NCI-H128 (cell line): ENCODE measurements around the gene KIF20A.
"Not testable (repeated sequence)": the region's sequence is repeated elsewhere in the genome, so short reads cannot be mapped to it uniquely, and the experiment has no call there.

Experiments used
- DNase-seq: peaks from one replicate; lab custom pipeline; 2025; ENCODE audit not compliant: unreplicated experiment; lab: John Stamatoyannopoulos, UW

The KIF20A gene

DNA sequence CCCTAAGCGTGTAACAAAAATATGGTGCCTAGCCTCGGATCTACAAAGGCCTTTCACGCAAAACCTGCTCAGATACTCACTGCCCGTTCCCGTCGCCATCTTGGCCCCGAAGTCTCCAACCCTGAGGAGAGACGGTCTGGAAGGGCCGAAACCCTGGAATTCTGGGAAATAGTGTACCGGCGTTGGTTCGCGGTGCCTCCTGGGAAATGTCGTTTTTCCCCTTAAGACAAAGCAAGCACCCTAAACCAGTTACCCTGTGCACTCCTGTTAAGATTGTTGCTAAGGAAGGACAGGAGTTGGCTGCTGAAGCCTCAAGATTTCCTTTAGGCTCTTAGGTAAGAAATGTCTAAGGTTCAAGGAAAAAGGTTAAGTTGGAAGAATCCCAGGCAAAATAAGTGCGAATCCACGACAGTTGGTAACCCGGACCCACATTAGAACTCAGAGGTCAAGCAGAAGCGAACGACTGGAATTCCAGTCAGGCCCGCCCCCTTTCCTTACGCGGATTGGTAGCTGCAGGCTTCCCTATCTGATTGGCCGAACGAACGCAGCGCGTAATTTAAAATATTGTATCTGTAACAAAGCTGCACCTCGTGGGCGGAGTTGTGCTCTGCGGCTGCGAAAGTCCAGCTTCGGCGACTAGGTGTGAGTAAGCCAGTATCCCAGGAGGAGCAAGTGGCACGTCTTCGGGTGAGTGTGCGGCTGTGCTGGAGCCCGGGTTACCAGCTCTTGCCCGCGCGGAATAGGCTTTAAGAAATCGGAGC lies at the start of gene KIF20A, which contains the start of gene BRD8:
TSS of gene KIF20A (plus strand) at position 597 of the 761 bp plus-strand sequence. CDS start 569 bp downstream, outside the sequence.
TSS of gene BRD8 (minus strand) at position 115 of the 761 bp plus-strand sequence. CDS start at position 99, 16 bp downstream.
- DNase-seq = peak; percentile 83

GRCh38 chr5:138129347-138129746 lies 49.6 kb upstream of the KIF20A start:
- no peak for DNase-seq

DNA sequence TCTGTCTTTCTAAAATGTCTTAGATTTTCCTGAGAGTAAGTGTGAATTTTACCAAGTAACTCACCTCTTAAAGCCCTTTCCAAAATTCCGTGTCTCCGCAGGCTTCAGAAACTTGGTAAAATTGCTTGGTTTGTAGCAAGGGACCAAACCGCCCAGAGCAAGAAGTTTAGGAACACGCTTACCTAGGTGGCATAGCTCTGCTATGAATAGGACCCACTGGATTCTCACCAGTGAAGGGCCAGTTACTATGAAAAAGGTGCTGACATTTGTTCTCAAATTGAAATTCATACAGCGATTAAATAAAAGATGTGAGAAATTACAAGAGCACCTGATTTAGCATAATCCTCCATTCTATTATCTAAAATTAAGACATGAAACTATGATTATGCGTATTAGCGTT lies 46.4 kb upstream of the KIF20A start:
- DNase-seq = no peak

GRCh38 chr5:138138949-138139780 lies 39.7 kb upstream of the KIF20A start, which contains the start of gene NME5:
Gene NME5, minus strand, starts transcription at chr5:138139428. Its CDS starts 648 bp downstream, at chr5:138138780.
- peak; percentile 66 for DNase-seq

DNA sequence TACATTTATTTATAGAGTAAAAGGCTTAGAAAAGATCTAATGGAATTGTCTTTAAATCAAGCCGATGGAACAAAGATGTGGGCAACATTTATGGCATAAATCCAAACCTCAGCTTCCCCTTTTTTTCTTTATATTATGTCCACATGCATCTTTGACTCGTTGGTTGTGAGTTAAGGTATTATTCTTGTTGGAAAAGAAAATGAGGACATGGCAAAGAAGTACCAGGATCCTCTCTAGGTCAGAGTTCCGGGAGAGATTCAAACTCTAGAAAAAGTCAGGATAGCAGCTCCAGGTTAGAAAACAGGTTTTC lies 39.2 kb upstream of the KIF20A start:
- no peak for DNase-seq

GRCh38 chr5:138140268-138140667 lies 38.6 kb upstream of the KIF20A start:
- no peak for DNase-seq

DNA sequence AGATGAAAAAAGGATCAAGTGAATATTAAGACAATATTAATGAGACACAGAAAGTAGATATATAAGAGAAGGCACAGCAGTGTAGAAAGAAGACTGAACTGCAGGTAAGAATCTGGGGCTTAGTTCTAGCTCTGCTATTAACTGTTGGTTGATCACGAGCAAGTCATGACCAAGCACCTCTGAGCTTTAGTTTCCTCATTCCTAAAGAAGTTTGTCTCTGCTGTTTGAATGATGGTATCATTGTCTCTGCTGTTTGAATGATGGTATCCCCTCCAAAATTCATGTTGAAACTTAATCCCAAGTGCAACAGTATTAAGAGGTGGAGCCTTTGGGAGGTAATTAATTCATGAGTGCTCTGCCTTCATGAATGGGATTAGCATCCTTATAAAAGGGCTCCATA lies 37.2 kb upstream of the KIF20A start:
- no peak for DNase-seq

GRCh38 chr5:138143578-138143977 lies 35.3 kb upstream of the KIF20A start:
- not testable (repeated sequence) for DNase-seq

GRCh38 chr5:138148811-138149210 lies 30.1 kb upstream of the KIF20A start:
- DNase-seq = no peak

GRCh38 chr5:138149530-138149929 lies 29.4 kb upstream of the KIF20A start:
- DNase-seq = no peak

- DNase-seq = not testable (repeated sequence)
These were observed 22.9 kb upstream of the KIF20A start for GRCh38 chr5:138155977-138156376.

DNA sequence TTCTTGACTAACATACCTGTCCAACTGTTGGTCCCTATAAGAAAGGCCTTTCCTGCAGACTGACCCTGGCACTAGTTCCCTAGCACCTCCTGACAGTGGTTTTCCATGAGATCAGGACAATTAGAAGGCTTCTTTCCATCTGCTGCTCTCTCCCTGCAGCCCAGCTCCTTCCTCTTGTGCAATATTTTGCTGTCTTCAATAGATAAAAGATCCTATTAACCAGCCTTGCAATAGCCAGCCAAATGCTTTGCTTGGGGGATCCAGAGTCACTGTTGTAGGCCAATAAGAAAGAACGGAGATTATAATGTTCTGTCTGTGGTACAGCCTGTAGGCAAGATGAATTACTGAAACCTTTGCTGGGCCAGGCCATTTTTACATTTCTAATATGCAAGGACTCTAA lies 21.3 kb upstream of the KIF20A start:
- no peak for DNase-seq

DNA sequence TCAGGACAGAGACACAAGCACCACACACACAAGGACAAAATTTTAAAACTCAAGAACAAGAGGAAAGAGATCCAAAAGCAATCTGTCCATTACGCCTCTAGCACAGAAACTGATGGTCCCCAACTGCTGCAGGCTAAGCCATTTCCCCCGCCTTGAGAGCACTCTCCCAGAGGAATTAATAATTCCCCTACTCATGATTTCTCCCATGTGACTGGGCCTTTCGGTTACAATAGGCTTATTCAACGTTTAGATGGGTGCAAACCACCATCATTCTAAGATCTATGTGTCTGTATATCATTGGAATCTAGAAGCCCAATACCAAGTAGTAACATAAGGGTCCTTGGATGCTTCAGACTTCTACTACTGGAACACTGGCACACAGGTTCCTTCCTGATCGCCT lies 19.2 kb upstream of the KIF20A start:
- no peak for DNase-seq

GRCh38 chr5:138160706-138161105 lies 18.2 kb upstream of the KIF20A start:
- no peak for DNase-seq

- no peak for DNase-seq
These were observed 15.2 kb upstream of the KIF20A start for GRCh38 chr5:138163721-138164120.

GRCh38 chr5:138169124-138169523 lies 9.8 kb upstream of the KIF20A start:
- DNase-seq = no peak

- no peak for DNase-seq
These were observed 8.6 kb upstream of the KIF20A start for GRCh38 chr5:138170299-138170698.

DNA sequence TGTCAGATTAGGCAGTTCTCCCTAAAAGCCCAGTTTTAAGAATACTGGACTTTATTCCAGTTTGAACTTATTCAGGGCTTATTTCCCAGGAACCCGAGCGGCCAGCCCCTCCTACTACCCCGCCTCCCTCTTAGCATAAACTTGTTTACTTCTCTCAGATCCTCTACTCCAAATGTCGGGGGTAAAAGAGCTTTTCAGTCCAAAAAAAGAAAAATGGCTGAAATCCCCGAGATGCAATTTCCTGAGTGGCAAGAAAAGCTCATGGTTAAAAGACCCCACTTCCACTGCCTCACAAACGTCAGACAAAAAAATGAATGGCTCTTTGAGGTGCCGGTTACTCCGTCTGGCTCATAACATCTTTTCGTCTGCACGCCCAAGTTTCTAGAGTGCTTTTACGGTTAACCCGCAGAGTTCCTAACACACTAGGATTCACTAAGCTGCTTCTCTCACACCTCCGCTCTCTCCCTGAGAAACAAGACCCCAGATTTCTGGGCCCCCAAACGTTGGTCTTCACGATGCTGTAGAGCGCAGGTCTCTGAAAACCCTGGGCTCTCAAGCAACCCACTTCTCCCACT lies 884 bp upstream of the KIF20A start:
- no peak for DNase-seq

DNA sequence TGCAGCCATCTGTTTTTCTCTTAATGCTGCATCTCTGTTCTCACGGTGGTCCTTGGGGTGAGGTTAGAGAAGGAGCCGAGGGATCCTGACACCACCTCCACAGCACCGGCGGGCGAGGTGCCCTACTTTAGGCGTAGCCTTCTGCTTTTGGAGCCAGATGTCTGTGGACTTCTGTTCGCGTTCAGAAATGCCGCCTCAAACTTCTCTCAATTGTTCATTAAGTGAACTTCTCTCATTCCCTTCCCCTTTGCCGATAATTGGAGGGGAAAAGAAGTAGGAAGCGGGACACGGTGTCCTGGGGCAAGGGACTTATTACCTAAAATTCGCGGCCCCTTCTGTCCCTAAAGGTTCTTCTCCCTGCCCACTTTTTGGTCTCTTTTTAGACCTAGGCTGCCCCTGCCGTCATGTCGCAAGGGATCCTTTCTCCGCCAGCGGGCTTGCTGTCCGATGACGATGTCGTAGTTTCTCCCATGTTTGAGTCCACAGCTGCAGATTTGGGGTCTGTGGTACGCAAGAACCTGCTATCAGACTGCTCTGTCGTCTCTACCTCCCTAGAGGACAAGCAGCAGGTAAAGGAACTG lies 455 bp downstream of the KIF20A start:
- no peak for DNase-seq

DNA sequence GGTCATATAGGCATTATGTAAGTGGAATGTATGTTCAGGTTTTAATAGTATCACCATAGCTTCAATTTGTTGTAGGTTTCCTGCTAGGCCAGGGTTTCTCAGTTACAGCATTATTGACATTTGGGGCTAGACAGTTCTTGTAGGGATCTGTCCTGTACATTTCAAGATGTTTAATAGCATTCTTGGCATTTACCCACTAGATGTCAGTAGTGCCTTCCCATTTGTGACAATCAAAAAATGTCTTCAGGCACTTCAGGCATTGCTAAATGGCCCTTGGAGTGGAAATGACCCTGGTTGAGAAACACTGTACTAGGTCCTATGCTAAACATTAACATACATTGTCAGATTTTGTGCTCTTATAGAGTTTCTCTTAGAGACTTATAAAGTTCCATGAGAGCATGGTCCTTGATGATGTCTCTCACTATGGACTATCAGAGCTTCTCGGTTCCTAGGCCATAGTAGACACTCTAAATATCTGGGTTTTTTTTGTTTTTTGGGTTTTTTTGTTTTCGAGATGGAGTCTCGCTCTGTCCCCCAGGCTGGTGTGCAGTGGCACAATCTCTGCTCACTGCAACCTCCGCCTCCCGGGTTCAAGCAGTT lies 1.4 kb downstream of the KIF20A start:
- DNase-seq = peak; percentile 34

DNA sequence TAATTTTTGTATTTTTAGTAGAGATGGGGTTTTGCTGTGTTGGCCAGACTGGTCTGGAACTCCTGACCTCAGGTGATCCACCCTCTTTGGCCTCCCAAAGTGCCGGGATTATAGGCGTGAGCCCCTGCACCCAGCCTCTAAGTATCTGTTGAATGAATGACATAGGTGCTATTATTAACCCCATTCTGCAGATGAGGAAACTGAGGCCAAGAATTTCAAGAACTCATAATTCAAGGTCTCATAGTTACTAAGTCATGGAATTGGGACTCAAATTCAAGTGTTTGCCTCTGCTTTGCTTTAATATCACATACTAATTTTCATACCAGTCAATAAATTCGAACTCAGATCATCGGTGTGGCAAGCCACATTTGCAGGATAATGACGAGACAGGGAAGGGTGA lies 1.9 kb downstream of the KIF20A start:
- no peak for DNase-seq
